GM23338 (cell line): ENCODE data around the gene KARS1. TPM values are rescaled to one million over a fixed set of nuclear protein-coding genes. Genes with fewer than 3 reads are reported as not detected.

Source experiments
- ATAC-seq: fragments of 200-7000 bp; cut with Tn5 transposase; 3 replicates; pipeline ENCODE4 v1.9.1; 2020
- DNase-seq: peaks from one replicate; pipeline ENCODE4 v3.0.0-alpha.2; 2015; ENCODE audit warnings: low spot score
- H2AFZ ChIP-seq: fragments of 200-600 bp; sonication (generic); 2 replicates; pipeline ENCODE4 v1.8.0; 2016; ENCODE audit warnings: antibody characterized with exemption, mild to moderate bottlenecking, moderate library complexity
- H3F3A ChIP-seq: fragments of 200-600 bp; sonication (generic); replicated peaks from 2 replicates; pipeline ENCODE4 v1.8.0; 2017; ENCODE audit warnings: antibody characterized with exemption, mixed run types, low read depth
- H3K27ac ChIP-seq: fragments of 200-600 bp; sonication (generic); 2 replicates; pipeline ENCODE4 v1.6.1; 2016; ENCODE audit warnings: low read depth
- H3K27me3 ChIP-seq: fragments of 200-600 bp; sonication (generic); 2 replicates; pipeline ENCODE4 v1.8.0; 2016; ENCODE audit warnings: mild to moderate bottlenecking, mixed run types, moderate library complexity; ENCODE audit not compliant: insufficient read depth
- H3K36me3 ChIP-seq: fragments of 200-600 bp; sonication (generic); 2 replicates; pipeline ENCODE4 v1.8.0; 2016; ENCODE audit warnings: mild to moderate bottlenecking; ENCODE audit not compliant: insufficient read depth
- H3K4me1 ChIP-seq: fragments of 200-600 bp; sonication (generic); 2 replicates; pipeline ENCODE4 v1.8.0; 2016; ENCODE audit warnings: mild to moderate bottlenecking, moderate library complexity; ENCODE audit not compliant: insufficient read depth
- H3K4me2 ChIP-seq: fragments of 200-600 bp; sonication (generic); 2 replicates; pipeline ENCODE4 v1.7.1; 2017; ENCODE audit warnings: mixed run types
- H3K4me3 ChIP-seq: fragments of 200-600 bp; sonication (generic); 2 replicates; pipeline ENCODE4 v1.6.1; 2016; ENCODE audit warnings: mixed run types
- H3K79me2 ChIP-seq: fragments of 200-600 bp; sonication (generic); replicated peaks from 2 replicates; pipeline ENCODE4 v1.8.0; 2017; ENCODE audit warnings: mild to moderate bottlenecking; ENCODE audit not compliant: insufficient read depth
- H3K9me2 ChIP-seq: fragments of 200-600 bp; sonication (generic); 2 replicates; pipeline ENCODE4 v1.8.0; 2017; ENCODE audit not compliant: insufficient read depth
- H4K20me1 ChIP-seq: fragments of 200-600 bp; sonication (generic); replicated peaks from 2 replicates; pipeline ENCODE4 v1.8.0; 2017; ENCODE audit warnings: mild to moderate bottlenecking; ENCODE audit not compliant: insufficient read depth
- H3K27ac Mint-ChIP-seq: 2 replicates; pipeline ENCODE4 v1.8.0; 2020; ENCODE audit warnings: inconsistent platforms, mild to moderate bottlenecking, moderate library complexity, mixed read lengths
- H3K27me3 Mint-ChIP-seq: 3 replicates; pipeline ENCODE4 v1.8.0; 2022; ENCODE audit warnings: low read depth, mild to moderate bottlenecking, moderate library complexity, mixed read lengths, inconsistent platforms; ENCODE audit not compliant: insufficient read depth, poor library complexity
- H3K36me3 Mint-ChIP-seq: 3 replicates; pipeline ENCODE4 v1.8.0; 2021; ENCODE audit warnings: low read depth, mild to moderate bottlenecking, inconsistent platforms, moderate library complexity, mixed read lengths
- H3K4me1 Mint-ChIP-seq: 3 replicates; pipeline ENCODE4 v1.8.0; 2020; ENCODE audit warnings: mild to moderate bottlenecking, inconsistent platforms, mixed read lengths
- H3K4me3 Mint-ChIP-seq: 3 replicates; pipeline ENCODE4 v1.8.0; 2021; ENCODE audit warnings: moderate library complexity, mild to moderate bottlenecking, inconsistent platforms, mixed read lengths
- H3K9me3 Mint-ChIP-seq: 3 replicates; pipeline ENCODE4 v1.8.0; 2020; ENCODE audit warnings: moderate library complexity, mild to moderate bottlenecking, inconsistent platforms, mixed read lengths
- CREB1 ChIP-seq: fragments of 250-450 bp; sonication (Bioruptor Pico); IDR thresholded peaks from 2 replicates; pipeline ENCODE4 v1.5.0; 2020; ENCODE audit warnings: low read depth, mild to moderate bottlenecking, moderate library complexity
- CTCF ChIP-seq, 2 experiments: fragments of 200-600 bp in 1 of 2; sonication (generic) in 1 of 2; conservative IDR thresholded peaks; 2 replicates each; pipeline versions ENCODE4 v1.5.1 to v1.6.1; 2016 to 2017; ENCODE audit warnings: antibody characterized with exemption in 2 of 2, low read depth in 2 of 2, mild to moderate bottlenecking in 2 of 2, moderate library complexity in 1 of 2
- ETS1 ChIP-seq: IDR thresholded peaks from 2 replicates; pipeline ENCODE4 v1.6.1; 2016; ENCODE audit warnings: antibody characterized with exemption
- EZH2 ChIP-seq: fragments of 200-600 bp; sonication (generic); IDR thresholded peaks from one replicate; pipeline ENCODE4 v1.8.0; 2017; ENCODE audit warnings: antibody characterized with exemption, mild to moderate bottlenecking, low read depth; ENCODE audit not compliant: unreplicated experiment
- EZH2phosphoT487 ChIP-seq: fragments of 200-600 bp; sonication (generic); IDR thresholded peaks from one replicate; pipeline ENCODE4 v1.8.1; 2018; ENCODE audit warnings: antibody characterized with exemption; ENCODE audit not compliant: unreplicated experiment
- JUNB ChIP-seq: IDR thresholded peaks from one replicate; pipeline ENCODE4 v1.6.1; 2016; ENCODE audit warnings: antibody characterized with exemption; ENCODE audit not compliant: unreplicated experiment
- NANOG ChIP-seq: IDR thresholded peaks from 2 replicates; pipeline ENCODE4 v1.6.1; 2016; ENCODE audit warnings: antibody characterized with exemption, borderline replicate concordance
- REST ChIP-seq: IDR thresholded peaks from one replicate; pipeline ENCODE4 v1.6.1; 2018; ENCODE audit warnings: antibody characterized with exemption; ENCODE audit not compliant: unreplicated experiment
- STAT1 ChIP-seq: IDR thresholded peaks from one replicate; pipeline ENCODE4 v1.6.1; 2016; ENCODE audit warnings: antibody characterized with exemption; ENCODE audit not compliant: unreplicated experiment
- ZNF114 ChIP-seq: fragments of 250-450 bp; sonication (Bioruptor Pico); IDR thresholded peaks from 2 replicates; pipeline ENCODE4 v1.5.0; 2020; ENCODE audit warnings: mild to moderate bottlenecking, moderate library complexity
- ZNF331 ChIP-seq: fragments of 250-450 bp; sonication (Bioruptor Pico); IDR thresholded peaks from 2 replicates; pipeline ENCODE4 v1.5.0; 2020; ENCODE audit warnings: low read depth, mild to moderate bottlenecking, moderate library complexity
- polyA plus RNA-seq: library from polyadenylated mRNA; unstranded; fragments of >200 nt; fragmentation: Nextera tagmentation; extraction: Ambion mirVana; gene quantifications from 2 replicates; pipeline ENCODE4 v1.2.1, GENCODE V29; 2016
- total RNA-seq: library from RNA; depleted of rRNA; stranded (reverse); fragments of >200 nt; shearing (Covaris generic); gene quantifications from 2 replicates; pipeline ENCODE4 v1.2.3, GENCODE V29; 2014

The KARS1 gene
- total and polyA plus RNA-seq, 2 experiments from 2014 or later: 220 to 229 TPM

- Mint-ChIP-seq H3K4me3 (no peak overlapping the region), H3K27ac (no peak overlapping the region), H3K4me1 (no peaks in the 10 kb centered on the region), H3K9me3 (no peaks in the 10 kb centered on the region), H3K27me3 (no peaks in the 10 kb centered on the region), H3K36me3 (peaks cover 70% of the 10 kb centered on the region)
- H4K20me1 ChIP-seq: no peaks in the 10 kb centered on the region; the same call in none of the 2 replicates
- H3K9me2 ChIP-seq: no peaks in the 10 kb centered on the region
- no peak overlapping the region for H3K4me2 ChIP-seq
- H3K4me3 ChIP-seq: no peak overlapping the region
- ATAC-seq (no peak), DNase-seq (no peak)
- no peaks in the 10 kb centered on the region for H3F3A ChIP-seq
- H3K27me3 ChIP-seq: no peaks in the 10 kb centered on the region
- H2AFZ ChIP-seq: no peak overlapping the region
- H3K27ac ChIP-seq: no peak overlapping the region
- no peaks in the 10 kb centered on the region for H3K79me2 ChIP-seq
- no peaks in the 10 kb centered on the region for H3K4me1 ChIP-seq
- TF ChIP-seq JUNB (no peak), EZH2 (no peak)
- H3K36me3 ChIP-seq: peaks cover 55% of the 10 kb centered on the region
Observed at GRCh38 chr16:75614066-75614897, 33.2 kb downstream of the KARS1 start.

DNA sequence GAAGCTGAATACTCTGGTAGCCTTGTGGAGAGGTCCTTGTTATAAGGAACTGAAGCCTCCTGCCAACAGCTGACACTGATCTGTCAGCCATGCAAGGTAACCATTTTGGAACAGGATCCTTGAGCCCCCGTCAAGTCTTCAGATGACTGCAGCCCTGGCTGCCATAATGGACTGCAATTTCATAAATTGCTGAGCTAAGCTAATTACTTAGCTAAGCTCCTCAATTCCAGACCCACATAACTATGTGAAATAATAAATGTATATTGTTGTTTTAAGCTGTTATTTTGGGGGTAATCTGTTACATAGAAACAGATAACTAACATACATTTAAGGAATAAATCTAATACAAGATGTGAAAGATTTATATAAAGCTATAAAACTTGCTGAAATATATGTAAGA, 41.0 kb downstream of the KARS1 start:
- Mint-ChIP-seq H3K27ac (no peak overlapping the region), H3K9me3 (peaks cover 8% of the 10 kb centered on the region), H3K4me1 (no peaks in the 10 kb centered on the region), H3K4me3 (no peak overlapping the region), H3K27me3 (no peaks in the 10 kb centered on the region), H3K36me3 (peaks cover 56% of the 10 kb centered on the region)
- H3K27ac ChIP-seq: no peak overlapping the region
- no peak for DNase-seq
- no peaks in the 10 kb centered on the region for H3K79me2 ChIP-seq
- no peaks in the 10 kb centered on the region for H3F3A ChIP-seq
- no peaks in the 10 kb centered on the region for H3K9me2 ChIP-seq
- H3K4me1 ChIP-seq: no peaks in the 10 kb centered on the region
- no peaks in the 10 kb centered on the region for H3K27me3 ChIP-seq
- H3K4me2 ChIP-seq: no peak overlapping the region
- peaks cover 52% of the 10 kb centered on the region for H3K36me3 ChIP-seq
- no peak for ATAC-seq
- no peaks in the 10 kb centered on the region; the same call in none of the 2 replicates for H4K20me1 ChIP-seq
- no peak overlapping the region for H2AFZ ChIP-seq
- H3K4me3 ChIP-seq: no peak overlapping the region
- TF ChIP-seq NANOG: no peak
- no peak for TF ChIP-seq ZNF114
- no peak for TF ChIP-seq ZNF331 (CRISPR knock-in tag)
- TF ChIP-seq JUNB: no peak
- no peak for TF ChIP-seq REST
- TF ChIP-seq CTCF (conservative IDR thresholded peaks at IDR 0.05; ENCODE audit: low read depth in 2 of 2): no peak
- TF ChIP-seq CREB1 (CRISPR knock-in tag): no peak
- no peak for TF ChIP-seq EZH2phosphoT487
- TF ChIP-seq ETS1: no peak
- no peak for TF ChIP-seq STAT1
- no peak for TF ChIP-seq EZH2
